CD4-positive, alpha-beta memory T cell (primary cell): ENCODE results near the gene CCDC167. TPM values are rescaled to one million over a fixed set of nuclear protein-coding genes. Genes with fewer than 3 reads are reported as not detected.
A peak's percentile ranks its signal among the peaks of the same experiment; 100 is the strongest.

Experiments used
- CTCF ChIA-PET: fragments of 350-600 bp; sonication (Branson Sonifier 250); formaldehyde crosslinking; loops from one replicate; lab custom pipeline; 2021; ENCODE audit warnings: inconsistent platforms; ENCODE audit not compliant: partially characterized antibody; lab: Charles Lee
- POLR2A ChIA-PET: fragments of 350-600 bp; sonication (Branson Sonifier 250); formaldehyde crosslinking; loops from one replicate; lab custom pipeline; 2021; ENCODE audit not compliant: partially characterized antibody; lab: Charles Lee
- DNase-seq, 5 donors: peaks; one replicate each; pipeline versions ENCODE4 v3.0.0 to v3.0.0-alpha.2; 2020 to 2022; ENCODE audit warnings: mixed read lengths in 1 of 5
- H3K27ac ChIP-seq: one replicate; pipeline ENCODE4 v1.7.0; 2013; ENCODE audit warnings: low read depth, low read length
- H3K27me3 ChIP-seq: 2 replicates; pipeline ENCODE4 v1.7.0; 2013; ENCODE audit warnings: mild to moderate bottlenecking, low read length, moderate library complexity; ENCODE audit not compliant: insufficient read depth
- H3K36me3 ChIP-seq: 2 replicates; pipeline ENCODE4 v1.7.0; 2013; ENCODE audit warnings: mild to moderate bottlenecking, low read length, moderate library complexity; ENCODE audit not compliant: insufficient read depth
- H3K4me1 ChIP-seq: 2 replicates; pipeline ENCODE4 v1.7.0; 2013; ENCODE audit warnings: mild to moderate bottlenecking, low read length, moderate library complexity; ENCODE audit not compliant: insufficient read depth
- H3K4me3 ChIP-seq, 2 donors: one replicate each; pipeline ENCODE4 v1.7.0; 2013; ENCODE audit warnings: low read length in 2 of 2, mild to moderate bottlenecking in 1 of 2
- H3K9me3 ChIP-seq, 2 donors: one replicate each; pipeline ENCODE4 v1.7.0; 2013; ENCODE audit warnings: low read length in 2 of 2, control low read depth in 1 of 2; ENCODE audit not compliant: control insufficient read depth in 1 of 2
- H3K27ac Mint-ChIP-seq, 7 donors: one replicate each; pipeline ENCODE4 v1.8.0; 2020 to 2021; ENCODE audit warnings: mixed read lengths in 7 of 7, mild to moderate bottlenecking in 6 of 7, inconsistent platforms in 3 of 7, moderate library complexity in 3 of 7
- H3K27me3 Mint-ChIP-seq, 2 donors: one replicate each; pipeline ENCODE4 v1.8.0; 2020 to 2021; ENCODE audit warnings: mixed read lengths in 2 of 2
- H3K36me3 Mint-ChIP-seq, 2 donors: one replicate each; pipeline ENCODE4 v1.8.0; 2020 to 2021; ENCODE audit warnings: mixed read lengths in 2 of 2, inconsistent platforms in 1 of 2, mild to moderate bottlenecking in 1 of 2
- H3K4me1 Mint-ChIP-seq, 4 donors: one replicate each; pipeline ENCODE4 v1.8.0; 2020 to 2021; ENCODE audit warnings: mixed read lengths in 4 of 4, mild to moderate bottlenecking in 1 of 4
- H3K4me3 Mint-ChIP-seq, 8 donors: one replicate each; pipeline ENCODE4 v1.8.0; 2020 to 2021; ENCODE audit warnings: mixed read lengths in 8 of 8, mild to moderate bottlenecking in 7 of 8, moderate library complexity in 6 of 8, inconsistent platforms in 3 of 8
- H3K9me3 Mint-ChIP-seq, 8 donors: one replicate each; pipeline ENCODE4 v1.8.0; 2020 to 2021; ENCODE audit warnings: mixed read lengths in 8 of 8, mild to moderate bottlenecking in 5 of 8, inconsistent platforms in 3 of 8, moderate library complexity in 1 of 8
- intact Hi-C: fragments of 100-400 bp; cut with micrococcal nuclease; formaldehyde crosslinking; loops from one replicate; pipeline ENCODE4 v1.15.1; 2023
- polyA plus RNA-seq, 2 donors: library from polyadenylated mRNA; unstranded; fragments of 300-500 nt; fragmentation: Illumina TruSeq; gene quantifications; one replicate each; pipeline ENCODE4 v1.2.3, GENCODE V29; 2021
- total RNA-seq, 2 experiments: library from RNA; stranded (reverse); gene quantifications; one replicate each; pipeline ENCODE4 v1.2.3, GENCODE V29; 2021

Gene CCDC167
- total and polyA plus RNA-seq, 4 experiments from 2014 or later: 25.1 to 226 (median 89.2) TPM

GRCh38 chr6:37514321-37514771, 14.7 kb upstream of the CCDC167 start:
- Histone ChIP-seq H3K4me3 (peak overlapping the region; percentile 0 to 30), H3K9me3 (no peaks in the 10 kb centered on the region), H3K36me3 (no peaks in the 10 kb centered on the region), H3K27me3 (no peaks in the 10 kb centered on the region), H3K27ac (peak overlapping the region; percentile 99), H3K4me1 (peaks cover 94% of the 10 kb centered on the region)
- DNase-seq: peak in 2 of 5 donors; percentile 17 to 73
- Mint-ChIP-seq H3K4me1 (peaks cover 48 to 97% (median 88%) of the 10 kb centered on the region in 4 donors), H3K4me3 (peak overlapping the region; percentile 75 to 95 (median 90)), H3K27me3 (no peaks in the 10 kb centered on the region), H3K27ac (peak overlapping the region; percentile 97 to 100 (median 100)), H3K9me3 (peaks cover 0 to 2% (median 0%) of the 10 kb centered on the region in 8 donors), H3K36me3 (peaks cover 0 to 6% of the 10 kb centered on the region in 2 donors)
- ChIA-PET CTCF (interaction anchor here (0.7 to 1.4 kb wide), 2 partner anchors 12 to 25 kb away, joined by 3 to 4 read pairs; no protein-coding TSS in a partner anchor), POLR2A (interaction anchor here (0.9 to 16.9 kb wide), 3 partner anchors 16 to 81 kb away, joined by 4 to 977 read pairs (median 5); partner anchors contain the start of genes CCDC167 and CMTR1)
- intact Hi-C loops: no loop called here

- no peaks in the 10 kb centered on the region for H3K27me3 Mint-ChIP-seq
- peaks cover 43 to 97% (median 86%) of the 10 kb centered on the region in 4 donors for H3K4me1 Mint-ChIP-seq
- H3K4me3 Mint-ChIP-seq: peak overlapping the region in 7 of 8 donors; percentile 51 to 75 (median 60)
- intact Hi-C loops: no loop called here
- DNase-seq: no peak
- Histone ChIP-seq H3K9me3 (no peaks in the 10 kb centered on the region), H3K4me1 (peaks cover 94% of the 10 kb centered on the region), H3K4me3 (peak overlapping the region in 1 of 2 donors; percentile 30), H3K36me3 (no peaks in the 10 kb centered on the region), H3K27me3 (no peaks in the 10 kb centered on the region), H3K27ac (peak overlapping the region; percentile 99)
- ChIA-PET POLR2A (interaction anchor here (16.9 kb wide), 1 partner anchor 15 kb away, joined by 977 read pairs; the partner anchor contains the start of gene CCDC167), CTCF (interaction anchor here (1.4 to 1.6 kb wide), 2 partner anchors 11 to 24 kb away, joined by 4 to 7 read pairs; no protein-coding TSS in a partner anchor)
- H3K27ac Mint-ChIP-seq: peak overlapping the region; percentile 88 to 100 (median 99)
- H3K36me3 Mint-ChIP-seq: no peaks in the 10 kb centered on the region
- H3K9me3 Mint-ChIP-seq: peaks cover 0 to 2% (median 0%) of the 10 kb centered on the region in 8 donors
These were observed 13.9 kb upstream of the CCDC167 start for GRCh38 chr6:37513576-37513975.

GRCh38 chr6:37513155-37513554, 13.5 kb upstream of the CCDC167 start:
- Mint-ChIP-seq H3K27me3 (no peaks in the 10 kb centered on the region), H3K4me1 (peaks cover 44 to 97% (median 86%) of the 10 kb centered on the region in 4 donors), H3K27ac (peak overlapping the region; percentile 88 to 100 (median 99)), H3K4me3 (peak overlapping the region in 7 of 8 donors; percentile 51 to 75 (median 60)), H3K9me3 (peaks cover 0 to 2% (median 0%) of the 10 kb centered on the region in 8 donors), H3K36me3 (no peaks in the 10 kb centered on the region)
- intact Hi-C loops: no loop called here
- no peaks in the 10 kb centered on the region for H3K9me3 ChIP-seq
- DNase-seq: no peak
- ChIA-PET POLR2A (interaction anchor here (16.9 kb wide), 1 partner anchor 15 kb away, joined by 977 read pairs; the partner anchor contains the start of gene CCDC167), CTCF (interaction anchor here (1.2 to 1.6 kb wide), 4 partner anchors 9 to 34 kb away, joined by 3 to 9 read pairs (median 5); partner anchors contain the start of gene CCDC167)
- H3K4me1 ChIP-seq: peaks cover 94% of the 10 kb centered on the region
- H3K4me3 ChIP-seq: no peak overlapping the region
- H3K27ac ChIP-seq: peak overlapping the region; percentile 99
- H3K36me3 ChIP-seq: no peaks in the 10 kb centered on the region
- no peaks in the 10 kb centered on the region for H3K27me3 ChIP-seq

GRCh38 chr6:37512400-37513011, 12.8 kb upstream of the CCDC167 start:
- no peaks in the 10 kb centered on the region for H3K27me3 ChIP-seq
- peak overlapping the region; percentile 99 for H3K27ac ChIP-seq
- Mint-ChIP-seq H3K4me3 (peak overlapping the region in 1 of 8 donors; percentile 60), H3K27ac (peak overlapping the region; percentile 88 to 100 (median 99)), H3K9me3 (peaks cover 0 to 2% (median 0%) of the 10 kb centered on the region in 8 donors), H3K36me3 (no peaks in the 10 kb centered on the region), H3K4me1 (peaks cover 46 to 95% (median 84%) of the 10 kb centered on the region in 4 donors), H3K27me3 (no peaks in the 10 kb centered on the region)
- H3K4me3 ChIP-seq: no peak overlapping the region
- POLR2A ChIA-PET: interaction anchor here (1.1 to 16.9 kb wide), 2 partner anchors 14 to 23 kb away, joined by 3 to 977 read pairs; partner anchors contain the start of gene CCDC167
- H3K9me3 ChIP-seq: no peaks in the 10 kb centered on the region
- DNase-seq: no peak
- H3K4me1 ChIP-seq: peaks cover 91% of the 10 kb centered on the region
- H3K36me3 ChIP-seq: no peaks in the 10 kb centered on the region
- intact Hi-C loops: no loop called here
- CTCF ChIA-PET: interaction anchor here (1.2 to 1.6 kb wide), 5 partner anchors 9 to 35 kb away, joined by 3 to 9 read pairs (median 4); partner anchors contain the start of gene CCDC167

GRCh38 chr6:37511910-37512399, 12.3 kb upstream of the CCDC167 start:
- no peak overlapping the region for H3K27ac ChIP-seq
- no peaks in the 10 kb centered on the region for H3K36me3 ChIP-seq
- Mint-ChIP-seq H3K9me3 (peaks cover 0 to 2% (median 0%) of the 10 kb centered on the region in 8 donors), H3K4me1 (peaks cover 47 to 95% (median 82%) of the 10 kb centered on the region in 4 donors), H3K36me3 (no peaks in the 10 kb centered on the region), H3K4me3 (peak overlapping the region in 1 of 8 donors; percentile 20), H3K27me3 (no peaks in the 10 kb centered on the region), H3K27ac (peak overlapping the region in 4 of 7 donors; percentile 60 to 89 (median 70))
- H3K4me3 ChIP-seq: no peak overlapping the region
- ChIA-PET POLR2A (interaction anchor here (1.1 to 16.9 kb wide), 2 partner anchors 14 to 24 kb away, joined by 3 to 977 read pairs; partner anchors contain the start of gene CCDC167), CTCF (interaction anchor here (1.2 to 1.6 kb wide), 5 partner anchors 9 to 35 kb away, joined by 3 to 9 read pairs (median 4); partner anchors contain the start of gene CCDC167)
- H3K27me3 ChIP-seq: no peaks in the 10 kb centered on the region
- DNase-seq: no peak
- H3K9me3 ChIP-seq: no peaks in the 10 kb centered on the region
- intact Hi-C loops: no loop called here
- H3K4me1 ChIP-seq: peaks cover 92% of the 10 kb centered on the region

DNA sequence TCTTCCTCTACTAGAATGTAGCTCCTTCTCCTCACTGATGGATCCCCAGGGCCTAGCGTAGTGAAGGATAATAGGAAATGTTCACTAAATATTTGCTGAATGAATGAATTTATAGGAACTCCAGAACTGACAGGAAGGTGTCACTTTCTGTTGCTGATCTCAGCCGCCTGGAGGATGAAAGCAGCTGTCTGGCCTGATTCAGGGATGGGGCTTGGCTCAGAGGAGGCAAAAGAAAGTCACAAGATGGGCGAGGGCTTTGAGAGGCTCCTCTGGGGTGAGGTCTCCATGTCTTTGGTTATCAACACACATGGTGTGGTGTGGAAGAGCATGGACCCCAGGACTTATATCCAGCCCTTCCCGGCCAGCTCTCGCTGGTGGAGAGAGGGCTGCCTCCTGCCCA, 11.5 kb upstream of the CCDC167 start:
- ChIA-PET POLR2A (interaction anchor here (16.9 kb wide), 1 partner anchor 13 kb away, joined by 977 read pairs; the partner anchor contains the start of gene CCDC167), CTCF (interaction anchor here (0.7 to 1.5 kb wide), 2 partner anchors 16 to 20 kb away, joined by 3 to 4 read pairs; no protein-coding TSS in a partner anchor)
- DNase-seq: no peak
- Mint-ChIP-seq H3K27me3 (no peaks in the 10 kb centered on the region), H3K27ac (peak overlapping the region; percentile 13 to 90 (median 65)), H3K4me3 (peak overlapping the region in 2 of 8 donors; percentile 20 to 29), H3K4me1 (peaks cover 49 to 93% (median 80%) of the 10 kb centered on the region in 4 donors), H3K9me3 (peaks cover 0 to 2% (median 0%) of the 10 kb centered on the region in 8 donors), H3K36me3 (no peaks in the 10 kb centered on the region)
- Histone ChIP-seq H3K27ac (no peak overlapping the region), H3K4me1 (peaks cover 92% of the 10 kb centered on the region), H3K4me3 (no peak overlapping the region), H3K36me3 (no peaks in the 10 kb centered on the region), H3K27me3 (no peaks in the 10 kb centered on the region), H3K9me3 (no peaks in the 10 kb centered on the region)
- intact Hi-C loops: no loop called here
